GM12891 (cell line): Measurements from ENCODE around the gene CBLC.

ENCODE experiments used
- PAX5 ChIP-seq: IDR thresholded peaks from 2 replicates; pipeline ENCODE4 v1.6.1; 2011; ENCODE audit warnings: low read length, moderate library complexity, mild to moderate bottlenecking; ENCODE audit not compliant: insufficient read depth, severe bottlenecking
- POLR2A ChIP-seq: IDR thresholded peaks from 2 replicates; pipeline ENCODE4 v1.6.1; 2011; ENCODE audit warnings: low read depth, low read length, control low read depth
- POLR2AphosphoS5 ChIP-seq: IDR thresholded peaks from 2 replicates; pipeline ENCODE4 v1.6.1; 2011; ENCODE audit warnings: low read depth, low read length, control low read depth
- POU2F2 ChIP-seq: IDR thresholded peaks from 2 replicates; pipeline ENCODE4 v1.6.1; 2011; ENCODE audit warnings: low read depth, mild to moderate bottlenecking, control low read depth, low read length, moderate library complexity
- TAF1 ChIP-seq: IDR thresholded peaks from 2 replicates; pipeline ENCODE4 v1.6.1; 2011; ENCODE audit warnings: low read depth, low read length, control low read depth

- no peak for TF ChIP-seq TAF1
- TF ChIP-seq POLR2AphosphoS5: no peak
- TF ChIP-seq POLR2A: no peak
- TF ChIP-seq POU2F2: no peak
- TF ChIP-seq PAX5: no peak
These were observed 19.8 kb upstream of the CBLC start for GRCh38 chr19:44757735-44758505.
